Activated naive CD8-positive, alpha-beta T cell (primary cell): ENCODE measurements around the gene CPSF4L.
"Not testable (repeated sequence)": the region's sequence is repeated elsewhere in the genome, so short reads cannot be mapped to it uniquely, and the experiment has no call there.

ENCODE experiments used
- H3K27ac Mint-ChIP-seq: one replicate; pipeline ENCODE4 v1.8.0; 2021; ENCODE audit warnings: mixed read lengths
- H3K27me3 Mint-ChIP-seq: one replicate; pipeline ENCODE4 v1.8.0; 2021; ENCODE audit warnings: mixed read lengths
- H3K36me3 Mint-ChIP-seq: one replicate; pipeline ENCODE4 v1.8.0; 2021; ENCODE audit warnings: mixed read lengths
- H3K4me1 Mint-ChIP-seq: one replicate; pipeline ENCODE4 v1.8.0; 2021; ENCODE audit warnings: low read depth, mixed read lengths
- H3K4me3 Mint-ChIP-seq: one replicate; pipeline ENCODE4 v1.8.0; 2021; ENCODE audit warnings: mild to moderate bottlenecking, mixed read lengths
- H3K9me3 Mint-ChIP-seq: one replicate; pipeline ENCODE4 v1.8.0; 2021; ENCODE audit warnings: low read depth, mixed read lengths

CPSF4L gene

GRCh38 chr17:73265646-73266640, 4.3 kb upstream of the CPSF4L start:
- no peaks in the 10 kb centered on the region for H3K4me1 Mint-ChIP-seq
- H3K27ac Mint-ChIP-seq: no peak overlapping the region
- H3K9me3 Mint-ChIP-seq: no peaks in the 10 kb centered on the region
- no peaks in the 10 kb centered on the region for H3K27me3 Mint-ChIP-seq
- H3K36me3 Mint-ChIP-seq: no peaks in the 10 kb centered on the region
- no peak overlapping the region for H3K4me3 Mint-ChIP-seq

DNA sequence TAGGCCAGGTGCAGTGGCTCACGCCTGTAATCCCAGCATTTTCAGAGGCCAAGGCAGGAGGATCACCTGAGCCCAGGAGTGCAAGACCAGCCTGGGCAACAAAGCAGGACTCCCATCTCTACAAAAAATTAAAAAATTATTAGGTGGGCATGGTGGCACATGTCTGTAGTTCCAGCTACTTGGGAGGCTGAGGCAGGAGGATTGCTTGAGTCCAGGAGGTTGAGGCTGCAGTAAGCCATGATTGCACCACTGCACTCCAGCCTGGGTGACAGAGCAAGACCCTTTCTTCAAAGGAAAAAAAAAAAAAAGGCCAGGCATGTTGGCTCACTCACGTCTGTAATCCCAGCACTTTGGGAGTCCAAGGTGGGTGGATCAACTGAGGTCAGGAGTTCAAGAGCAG, 2.8 kb upstream of the CPSF4L start:
- not testable (repeated sequence) for H3K4me1 Mint-ChIP-seq, H3K36me3 Mint-ChIP-seq, H3K9me3 Mint-ChIP-seq, H3K27ac Mint-ChIP-seq, H3K27me3 Mint-ChIP-seq, H3K4me3 Mint-ChIP-seq

DNA sequence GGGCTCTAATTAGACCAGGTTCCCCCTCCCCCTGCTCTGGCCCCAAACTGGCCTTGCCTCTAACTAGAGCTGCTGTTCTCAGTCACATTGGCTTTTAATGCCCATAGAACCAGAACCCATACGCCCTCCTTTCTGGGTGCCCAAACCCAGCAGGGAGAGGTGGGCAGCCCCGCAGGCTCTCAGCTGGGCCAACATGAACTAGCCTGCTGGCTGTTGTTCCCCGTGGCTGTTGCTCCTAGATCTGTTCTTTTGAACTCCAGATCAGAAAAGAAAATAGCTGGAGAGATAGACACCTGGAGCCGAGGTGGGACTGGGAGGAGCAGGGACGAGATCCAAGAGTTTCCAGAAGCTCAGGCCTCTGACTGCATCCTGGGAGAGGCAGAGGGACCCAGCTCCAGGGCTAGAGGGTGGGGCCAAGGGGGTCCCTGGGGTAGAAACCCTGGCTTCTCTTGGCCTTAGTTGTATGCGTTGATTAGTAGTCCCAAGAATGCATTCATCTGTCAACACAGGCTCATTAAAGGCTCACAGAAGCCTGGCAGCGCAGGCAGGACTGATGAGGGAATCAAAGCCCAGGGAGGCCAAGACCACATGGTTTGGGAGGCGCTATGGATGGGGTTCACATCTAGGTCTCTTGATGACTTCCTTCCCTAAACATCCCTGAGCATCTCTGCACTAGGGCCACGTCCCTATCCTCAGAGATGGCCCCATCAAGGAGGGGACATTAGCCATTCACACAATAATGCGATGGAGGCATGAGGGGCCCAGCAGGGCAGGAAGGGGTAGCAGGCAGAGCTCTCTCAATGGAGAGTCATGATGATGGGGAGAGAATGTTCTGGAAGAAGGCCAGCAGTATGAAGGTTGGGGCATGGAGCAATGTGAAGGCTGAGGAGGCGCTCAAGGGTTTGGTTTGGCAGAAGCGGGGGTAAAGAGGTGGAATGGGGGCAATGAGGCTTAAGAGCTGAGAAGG, 1.3 kb upstream of the CPSF4L start:
- H3K9me3 Mint-ChIP-seq: no peaks in the 10 kb centered on the region
- no peaks in the 10 kb centered on the region for H3K4me1 Mint-ChIP-seq
- H3K27me3 Mint-ChIP-seq: no peaks in the 10 kb centered on the region
- H3K4me3 Mint-ChIP-seq: no peak overlapping the region
- no peak overlapping the region for H3K27ac Mint-ChIP-seq
- no peaks in the 10 kb centered on the region for H3K36me3 Mint-ChIP-seq

DNA sequence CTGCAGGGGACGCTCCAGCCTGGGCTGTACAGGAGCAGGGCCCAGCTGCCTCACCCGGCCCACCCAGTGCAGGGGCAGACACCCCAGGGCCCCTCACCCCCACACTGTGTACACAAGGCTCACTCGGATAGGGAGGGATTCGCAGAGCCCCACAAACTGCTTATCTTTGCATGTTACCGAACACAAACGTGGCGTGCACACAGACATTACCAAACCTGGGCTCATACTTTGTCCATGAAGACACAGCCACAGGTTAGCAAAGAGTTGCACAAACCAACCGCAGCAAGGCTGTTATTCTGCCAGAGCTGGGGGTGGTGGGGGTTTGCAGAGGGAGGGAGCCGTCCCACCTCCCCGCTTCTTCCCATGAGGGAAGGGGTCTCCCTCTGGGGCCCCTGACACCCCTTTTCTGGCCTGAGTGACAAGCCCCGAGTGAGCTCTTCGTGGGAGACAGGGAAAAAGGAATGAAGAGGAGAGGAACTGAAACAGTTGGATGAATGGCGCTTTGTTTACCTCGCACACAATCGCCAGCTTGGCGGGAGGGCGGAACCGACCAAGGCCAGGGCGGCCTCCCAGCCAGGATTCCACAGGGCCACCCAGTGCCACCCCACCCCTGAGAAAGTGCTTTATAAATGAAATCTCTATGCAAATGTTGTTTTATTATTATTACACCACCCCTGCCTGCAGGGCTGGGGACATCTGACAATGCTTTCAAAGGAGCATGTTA, 434 bp upstream of the CPSF4L start:
- H3K4me1 Mint-ChIP-seq: no peaks in the 10 kb centered on the region
- no peaks in the 10 kb centered on the region for H3K27me3 Mint-ChIP-seq
- H3K4me3 Mint-ChIP-seq: no peak overlapping the region
- no peaks in the 10 kb centered on the region for H3K36me3 Mint-ChIP-seq
- H3K9me3 Mint-ChIP-seq: no peaks in the 10 kb centered on the region
- H3K27ac Mint-ChIP-seq: no peak overlapping the region

GRCh38 chr17:73257516-73257915, 4.2 kb downstream of the CPSF4L start:
- Mint-ChIP-seq H3K27ac (no peak overlapping the region), H3K4me3 (no peak overlapping the region), H3K9me3 (no peaks in the 10 kb centered on the region), H3K27me3 (peaks cover 2% of the 10 kb centered on the region), H3K36me3 (no peaks in the 10 kb centered on the region), H3K4me1 (peaks cover 2% of the 10 kb centered on the region)

DNA sequence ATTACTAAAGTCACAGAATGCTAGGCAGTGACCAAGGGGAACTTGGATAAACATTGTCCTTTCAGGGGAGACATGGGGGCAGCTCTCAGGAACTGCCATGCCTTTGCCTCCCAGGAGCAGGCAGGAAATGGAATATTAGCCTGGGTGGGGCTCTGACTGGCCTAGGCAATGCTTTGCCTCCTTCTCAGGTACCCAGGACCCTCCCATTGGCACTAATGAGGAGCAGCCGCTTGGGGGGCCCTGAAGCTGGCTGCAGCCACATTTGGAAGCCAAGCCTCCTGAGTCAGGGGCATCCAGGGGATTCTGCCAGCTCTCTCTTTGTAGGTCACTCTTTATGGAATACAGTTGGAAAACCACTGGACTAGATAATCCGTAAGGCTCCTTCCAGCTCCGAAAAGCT, 5.5 kb downstream of the CPSF4L start:
- no peaks in the 10 kb centered on the region for H3K9me3 Mint-ChIP-seq
- peaks cover 2% of the 10 kb centered on the region for H3K27me3 Mint-ChIP-seq
- H3K4me3 Mint-ChIP-seq: no peak overlapping the region
- H3K27ac Mint-ChIP-seq: no peak overlapping the region
- peaks cover 2% of the 10 kb centered on the region for H3K4me1 Mint-ChIP-seq
- no peaks in the 10 kb centered on the region for H3K36me3 Mint-ChIP-seq

GRCh38 chr17:73255671-73256181, 6.0 kb downstream of the CPSF4L start:
- H3K27ac Mint-ChIP-seq: no peak overlapping the region
- no peaks in the 10 kb centered on the region for H3K36me3 Mint-ChIP-seq
- no peaks in the 10 kb centered on the region for H3K9me3 Mint-ChIP-seq
- H3K4me3 Mint-ChIP-seq: no peak overlapping the region
- peaks cover 2% of the 10 kb centered on the region for H3K27me3 Mint-ChIP-seq
- peaks cover 2% of the 10 kb centered on the region for H3K4me1 Mint-ChIP-seq

- Mint-ChIP-seq H3K9me3 (no peaks in the 10 kb centered on the region), H3K4me3 (no peak overlapping the region), H3K4me1 (peaks cover 2% of the 10 kb centered on the region), H3K36me3 (no peaks in the 10 kb centered on the region), H3K27me3 (peaks cover 2% of the 10 kb centered on the region), H3K27ac (no peak overlapping the region)
Observed at GRCh38 chr17:73251871-73252270, 9.8 kb downstream of the CPSF4L start.

- H3K27me3 Mint-ChIP-seq: peaks cover 2% of the 10 kb centered on the region
- H3K4me3 Mint-ChIP-seq: no peak overlapping the region
Observed at GRCh38 chr17:73250851-73251640, 10.6 kb downstream of the CPSF4L start.

DNA sequence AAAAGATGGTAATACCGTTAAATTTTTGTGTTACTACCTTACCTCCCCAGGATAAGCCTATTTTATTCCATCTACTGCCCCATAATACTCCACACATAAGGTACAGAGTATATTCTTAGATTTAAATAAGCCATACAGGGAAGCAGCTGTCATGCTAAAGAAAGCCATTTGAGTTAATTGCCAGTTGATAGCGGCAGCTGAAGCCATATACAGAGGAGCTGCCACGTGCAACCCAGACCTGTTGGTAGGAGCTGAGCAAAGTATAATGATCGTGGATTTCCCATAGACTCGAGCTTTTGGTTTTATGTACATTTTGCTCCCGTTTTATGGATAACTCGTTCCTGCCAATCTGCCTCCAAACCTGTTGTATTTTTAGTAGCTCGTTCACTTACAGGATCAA, 12.0 kb downstream of the CPSF4L start:
- no peak overlapping the region for H3K4me3 Mint-ChIP-seq
- no peak overlapping the region for H3K27ac Mint-ChIP-seq
- no peaks in the 10 kb centered on the region for H3K9me3 Mint-ChIP-seq
- H3K4me1 Mint-ChIP-seq: no peaks in the 10 kb centered on the region
- no peaks in the 10 kb centered on the region for H3K36me3 Mint-ChIP-seq
- no peaks in the 10 kb centered on the region for H3K27me3 Mint-ChIP-seq

More at GRCh38 chr17:73250851-73251640, 10.6 kb downstream of the CPSF4L start:
- Mint-ChIP-seq H3K36me3 (no peaks in the 10 kb centered on the region), H3K9me3 (no peaks in the 10 kb centered on the region), H3K27ac (no peak overlapping the region), H3K4me1 (peaks cover 2% of the 10 kb centered on the region)

DNA sequence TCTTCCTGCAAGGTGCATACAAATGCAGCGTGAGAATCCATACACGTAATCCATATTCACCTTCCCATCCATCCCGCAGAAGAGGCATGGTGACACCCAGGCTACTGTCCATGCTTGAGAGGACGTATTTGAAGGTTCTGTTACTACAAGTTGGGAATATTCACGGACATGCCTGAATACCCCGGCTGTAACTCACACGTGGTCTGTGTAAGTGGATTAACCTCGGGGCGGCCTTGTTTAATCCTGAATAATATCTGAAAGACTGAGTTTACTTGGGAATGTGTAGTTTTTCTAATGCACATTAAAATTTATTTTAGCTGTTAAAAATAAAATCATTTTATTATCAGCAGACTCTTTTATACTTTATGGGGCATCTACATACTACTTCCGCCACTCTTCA, 13.1 kb downstream of the CPSF4L start:
- H3K27me3 Mint-ChIP-seq: no peaks in the 10 kb centered on the region
- no peaks in the 10 kb centered on the region for H3K4me1 Mint-ChIP-seq
- no peaks in the 10 kb centered on the region for H3K36me3 Mint-ChIP-seq
- H3K9me3 Mint-ChIP-seq: no peaks in the 10 kb centered on the region
- H3K27ac Mint-ChIP-seq: no peak overlapping the region
- H3K4me3 Mint-ChIP-seq: no peak overlapping the region

DNA sequence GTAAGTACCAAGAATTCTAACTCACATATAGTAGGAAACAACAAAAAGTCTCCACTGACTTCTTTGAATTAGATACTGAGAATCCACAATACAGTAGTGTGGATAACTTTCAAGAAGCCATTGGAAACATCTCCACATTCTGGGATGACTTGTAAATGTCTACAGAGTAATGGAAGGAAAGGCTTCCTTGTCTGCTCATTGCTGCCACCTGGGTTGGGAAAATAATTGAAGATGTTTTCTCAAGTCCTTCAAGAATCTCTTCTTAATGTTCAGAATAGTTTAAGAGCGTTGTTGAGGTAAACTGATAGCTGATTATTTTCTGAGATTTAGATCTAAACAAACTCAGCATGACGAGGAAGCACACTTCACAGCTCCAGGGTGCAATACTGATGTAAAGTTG, 14.0 kb downstream of the CPSF4L start:
- Mint-ChIP-seq H3K4me1 (no peaks in the 10 kb centered on the region), H3K27me3 (no peaks in the 10 kb centered on the region), H3K27ac (no peak overlapping the region), H3K9me3 (no peaks in the 10 kb centered on the region), H3K4me3 (no peak overlapping the region), H3K36me3 (no peaks in the 10 kb centered on the region)

DNA sequence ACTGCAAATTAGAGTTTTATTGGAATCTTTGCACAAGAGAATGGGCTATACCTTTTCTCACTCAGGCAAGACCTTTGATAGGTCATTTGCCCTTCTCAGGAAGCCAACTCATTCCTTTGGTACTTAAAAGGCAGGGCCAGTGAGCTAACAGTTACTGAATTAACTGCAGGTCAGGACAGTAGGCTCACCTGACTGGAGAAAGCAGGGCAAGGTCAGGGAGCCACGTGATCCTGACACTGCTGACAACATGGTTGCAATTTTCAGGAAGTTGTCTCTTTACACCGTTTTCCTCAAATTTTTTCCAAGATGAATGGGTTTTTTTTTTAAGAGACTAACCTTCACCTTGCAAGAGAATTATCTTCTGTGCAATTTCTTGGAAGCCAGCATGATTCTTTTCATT, 21.1 kb downstream of the CPSF4L start:
- H3K4me1 Mint-ChIP-seq: peaks cover 50% of the 10 kb centered on the region
- peaks cover 11% of the 10 kb centered on the region for H3K36me3 Mint-ChIP-seq

DNA sequence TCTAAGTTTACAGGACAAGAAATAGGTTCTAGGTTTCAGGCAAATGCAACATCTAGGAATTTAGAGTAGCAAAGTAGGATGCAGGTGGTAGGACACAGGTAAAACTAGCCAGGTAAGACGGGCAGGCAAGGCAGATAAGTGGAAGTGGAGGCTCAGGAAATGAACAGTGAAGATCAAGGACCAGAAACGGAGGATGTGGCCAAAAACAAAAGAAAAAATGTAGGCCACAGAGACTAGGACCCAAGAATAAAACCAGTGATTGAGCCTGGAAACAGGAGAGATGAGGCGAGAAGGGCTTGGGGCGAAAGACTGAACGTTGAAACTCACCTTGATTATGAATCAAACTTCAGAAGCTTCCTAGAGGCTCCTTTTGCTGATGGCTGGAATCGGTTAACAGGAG, 24.0 kb downstream of the CPSF4L start:
- Mint-ChIP-seq H3K4me3 (peak overlapping the region; percentile 75), H3K27me3 (no peaks in the 10 kb centered on the region), H3K4me1 (peaks cover 69% of the 10 kb centered on the region), H3K36me3 (peaks cover 17% of the 10 kb centered on the region), H3K27ac (peak overlapping the region; percentile 59), H3K9me3 (no peaks in the 10 kb centered on the region)

More for the DNA sequence above, 21.1 kb downstream of the CPSF4L start:
- H3K9me3 Mint-ChIP-seq: no peaks in the 10 kb centered on the region
- H3K4me3 Mint-ChIP-seq: no peak overlapping the region
- no peak overlapping the region for H3K27ac Mint-ChIP-seq
- no peaks in the 10 kb centered on the region for H3K27me3 Mint-ChIP-seq
